GM12875 (cell line): Measurements from ENCODE around the gene ATOH7.

ENCODE experiments used
- H3K4me3 ChIP-seq: one replicate; pipeline ENCODE4 v1.5.1; 2011; ENCODE audit warnings: low read depth, low read length, control low read depth
- TF ChIP-seq, protein P1 (sequence below): IDR thresholded peaks from 2 replicates; pipeline ENCODE4 v1.5.1; 2011; ENCODE audit warnings: low read depth, mild to moderate bottlenecking, control low read depth, inconsistent platforms, low read length, moderate library complexity, borderline replicate concordance; ENCODE audit not compliant: insufficient read depth

The ATOH7 gene

DNA sequence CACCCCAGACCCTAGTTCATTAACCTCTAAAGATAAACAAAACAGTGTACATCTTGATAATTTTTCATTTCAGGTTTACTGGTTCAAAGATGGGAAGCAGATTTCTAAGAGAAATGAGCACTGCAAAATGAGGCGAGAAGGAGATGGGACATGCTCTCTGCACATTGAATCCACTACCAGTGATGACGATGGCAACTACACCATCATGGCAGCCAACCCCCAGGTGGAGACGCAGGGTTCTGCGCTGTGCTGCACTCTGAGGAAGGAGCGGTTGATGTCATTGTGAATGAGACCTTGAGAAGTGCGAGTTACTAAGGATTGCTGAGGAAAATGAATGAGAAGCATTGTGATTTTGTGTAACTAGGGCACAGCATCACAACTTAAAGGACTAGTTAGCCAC lies 37.6 kb downstream of the ATOH7 start:
- TF ChIP-seq, protein P1, sequence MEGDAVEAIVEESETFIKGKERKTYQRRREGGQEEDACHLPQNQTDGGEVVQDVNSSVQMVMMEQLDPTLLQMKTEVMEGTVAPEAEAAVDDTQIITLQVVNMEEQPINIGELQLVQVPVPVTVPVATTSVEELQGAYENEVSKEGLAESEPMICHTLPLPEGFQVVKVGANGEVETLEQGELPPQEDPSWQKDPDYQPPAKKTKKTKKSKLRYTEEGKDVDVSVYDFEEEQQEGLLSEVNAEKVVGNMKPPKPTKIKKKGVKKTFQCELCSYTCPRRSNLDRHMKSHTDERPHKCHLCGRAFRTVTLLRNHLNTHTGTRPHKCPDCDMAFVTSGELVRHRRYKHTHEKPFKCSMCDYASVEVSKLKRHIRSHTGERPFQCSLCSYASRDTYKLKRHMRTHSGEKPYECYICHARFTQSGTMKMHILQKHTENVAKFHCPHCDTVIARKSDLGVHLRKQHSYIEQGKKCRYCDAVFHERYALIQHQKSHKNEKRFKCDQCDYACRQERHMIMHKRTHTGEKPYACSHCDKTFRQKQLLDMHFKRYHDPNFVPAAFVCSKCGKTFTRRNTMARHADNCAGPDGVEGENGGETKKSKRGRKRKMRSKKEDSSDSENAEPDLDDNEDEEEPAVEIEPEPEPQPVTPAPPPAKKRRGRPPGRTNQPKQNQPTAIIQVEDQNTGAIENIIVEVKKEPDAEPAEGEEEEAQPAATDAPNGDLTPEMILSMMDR = no peak
- H3K4me3 ChIP-seq = no peak overlapping the region

DNA sequence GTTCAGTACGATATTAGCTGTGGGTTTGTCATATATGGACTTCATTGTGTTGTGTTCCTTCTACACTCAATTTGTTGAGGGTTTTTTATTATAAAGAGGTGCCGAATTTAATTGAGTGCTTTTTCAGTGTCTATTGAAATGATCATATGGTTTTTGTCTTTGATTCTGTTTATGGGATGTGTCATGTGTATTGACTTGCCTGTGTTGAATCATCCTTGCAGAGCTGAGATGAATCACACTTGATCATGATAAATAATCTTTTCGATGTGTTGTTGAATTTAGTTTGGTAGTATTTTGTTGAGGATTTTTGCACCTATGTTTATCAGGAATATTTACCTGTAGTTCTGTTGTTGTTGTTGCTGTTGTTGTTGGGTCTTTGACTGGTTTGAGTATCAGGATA lies 39.8 kb downstream of the ATOH7 start:
- TF ChIP-seq, protein P1 = no peak
- H3K4me3 ChIP-seq = no peak overlapping the region

DNA sequence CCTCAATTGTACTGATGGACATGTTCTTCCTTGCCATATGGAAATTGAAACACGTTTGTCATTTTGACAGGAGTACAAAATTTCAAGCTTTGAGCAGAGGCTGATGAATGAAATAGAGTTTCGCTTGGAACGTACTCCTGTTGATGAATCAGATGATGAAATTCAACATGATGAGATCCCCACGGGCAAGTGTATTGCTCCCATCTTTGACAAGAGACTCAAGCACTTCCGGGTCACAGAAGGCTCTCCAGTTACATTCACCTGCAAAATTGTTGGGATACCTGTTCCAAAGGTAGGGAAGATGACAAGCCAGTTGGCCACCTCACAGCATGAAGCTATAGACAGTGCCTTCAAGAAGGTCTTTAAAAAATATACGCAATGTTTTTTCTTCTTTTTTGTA lies 43.1 kb downstream of the ATOH7 start:
- TF ChIP-seq, protein P1 = no peak
- H3K4me3 ChIP-seq = no peak overlapping the region

DNA sequence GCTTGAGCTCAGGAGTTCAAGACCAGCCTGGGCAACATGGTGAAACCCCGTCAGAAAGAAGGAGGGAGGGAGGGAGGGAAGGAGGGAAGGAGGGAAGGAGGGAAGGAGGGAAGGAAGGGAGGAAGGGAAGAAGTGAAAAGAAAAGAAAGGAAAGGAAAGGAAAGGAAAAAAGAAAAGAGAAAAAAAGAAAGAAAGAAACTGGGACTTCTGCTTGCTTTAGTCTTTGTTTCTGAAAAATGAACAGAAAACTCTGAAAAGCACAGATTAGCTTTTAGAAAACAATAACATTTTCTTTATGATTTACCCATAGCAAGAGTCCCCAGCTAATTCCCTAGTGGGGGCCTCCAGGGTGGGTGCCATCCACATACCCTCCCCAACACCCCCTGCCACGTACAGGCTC lies 46.8 kb downstream of the ATOH7 start:
- TF ChIP-seq, protein P1 = no peak
- no peak overlapping the region for H3K4me3 ChIP-seq

DNA sequence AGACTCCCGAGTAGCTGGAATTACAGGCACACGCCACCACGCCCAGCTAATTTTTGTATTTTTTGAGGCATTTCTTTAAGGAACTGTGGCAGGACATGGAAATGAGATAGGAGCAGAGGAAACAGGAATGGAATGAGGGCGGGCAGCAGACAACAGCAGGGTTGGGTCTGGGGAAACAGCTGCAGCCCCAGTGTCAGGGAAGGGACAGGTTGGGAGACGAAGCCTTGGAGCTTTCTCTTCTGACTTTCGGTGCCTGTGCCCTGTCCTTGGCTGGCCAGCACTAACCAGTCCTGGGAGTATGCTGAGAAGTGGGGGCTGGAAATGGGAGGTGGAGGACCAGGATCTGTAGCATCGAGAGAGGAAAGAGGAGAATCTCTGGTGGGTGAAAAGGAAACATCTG lies 47.4 kb downstream of the ATOH7 start:
- TF ChIP-seq, protein P1 = no peak
- no peak overlapping the region for H3K4me3 ChIP-seq
